Measurements from ENCODE around the gene MYBPHL.
"Not testable (repeated sequence)": the region's sequence is repeated elsewhere in the genome, so short reads cannot be mapped to it uniquely, and the experiment has no call there.

Gene MYBPHL

GRCh38 chr1:109304226-109304920, 2.4 kb downstream of the MYBPHL start:
- DNase-seq, result no peak

GRCh38 chr1:109301874-109302273, 4.9 kb downstream of the MYBPHL start:
- DNase-seq, result no peak

- DNase-seq, result no peak
These were observed 6.1 kb downstream of the MYBPHL start for GRCh38 chr1:109300650-109301151.

GRCh38 chr1:109299558-109300343, 7.1 kb downstream of the MYBPHL start:
- no peak for DNase-seq

- DNase-seq, result no peak
These were observed 7.9 kb downstream of the MYBPHL start for GRCh38 chr1:109298666-109299557.

- no peak for DNase-seq
These were observed 10.0 kb downstream of the MYBPHL start for GRCh38 chr1:109296782-109297181.

GRCh38 chr1:109295712-109296415, 10.9 kb downstream of the MYBPHL start:
- DNase-seq, result no peak

GRCh38 chr1:109294481-109294880, 12.3 kb downstream of the MYBPHL start:
- no peak for DNase-seq

- no peak for DNase-seq
These were observed 13.8 kb downstream of the MYBPHL start for GRCh38 chr1:109293026-109293425.

GRCh38 chr1:109292364-109292763, 14.4 kb downstream of the MYBPHL start:
- DNase-seq, result no peak

GRCh38 chr1:109290998-109291397, 15.8 kb downstream of the MYBPHL start:
- DNase-seq, result no peak

GRCh38 chr1:109290137-109290536, 16.7 kb downstream of the MYBPHL start:
- no peak for DNase-seq

GRCh38 chr1:109286762-109287161, 20.0 kb downstream of the MYBPHL start:
- not testable (repeated sequence) for DNase-seq

GRCh38 chr1:109283748-109284600, 22.8 kb downstream of the MYBPHL start:
- DNase-seq, result no peak

- DNase-seq, result peak; percentile 87
These were observed 23.7 kb downstream of the MYBPHL start, which contains the start of gene PSRC1 for GRCh38 chr1:109282952-109283747. Gene PSRC1, minus strand, starts transcription at chr1:109283145.

- DNase-seq, result no peak
These were observed 24.3 kb downstream of the MYBPHL start for GRCh38 chr1:109282497-109282951.

GRCh38 chr1:109281680-109282496, 24.9 kb downstream of the MYBPHL start:
- no peak for DNase-seq

- DNase-seq, result no peak
These were observed 25.9 kb downstream of the MYBPHL start for GRCh38 chr1:109280862-109281261.

- no peak for DNase-seq
These were observed 27.1 kb downstream of the MYBPHL start for GRCh38 chr1:109279615-109280278.
